HG02642 (cell line): ENCODE measurements around the gene MYADML2.

Source experiments
- ATAC-seq: cut with Tn5 transposase; IDR thresholded peaks from one replicate; pipeline ENCODE4 v1.9.1; 2021; ENCODE audit warnings: mild to moderate bottlenecking; ENCODE audit not compliant: unreplicated experiment, poor library complexity

Gene MYADML2

DNA sequence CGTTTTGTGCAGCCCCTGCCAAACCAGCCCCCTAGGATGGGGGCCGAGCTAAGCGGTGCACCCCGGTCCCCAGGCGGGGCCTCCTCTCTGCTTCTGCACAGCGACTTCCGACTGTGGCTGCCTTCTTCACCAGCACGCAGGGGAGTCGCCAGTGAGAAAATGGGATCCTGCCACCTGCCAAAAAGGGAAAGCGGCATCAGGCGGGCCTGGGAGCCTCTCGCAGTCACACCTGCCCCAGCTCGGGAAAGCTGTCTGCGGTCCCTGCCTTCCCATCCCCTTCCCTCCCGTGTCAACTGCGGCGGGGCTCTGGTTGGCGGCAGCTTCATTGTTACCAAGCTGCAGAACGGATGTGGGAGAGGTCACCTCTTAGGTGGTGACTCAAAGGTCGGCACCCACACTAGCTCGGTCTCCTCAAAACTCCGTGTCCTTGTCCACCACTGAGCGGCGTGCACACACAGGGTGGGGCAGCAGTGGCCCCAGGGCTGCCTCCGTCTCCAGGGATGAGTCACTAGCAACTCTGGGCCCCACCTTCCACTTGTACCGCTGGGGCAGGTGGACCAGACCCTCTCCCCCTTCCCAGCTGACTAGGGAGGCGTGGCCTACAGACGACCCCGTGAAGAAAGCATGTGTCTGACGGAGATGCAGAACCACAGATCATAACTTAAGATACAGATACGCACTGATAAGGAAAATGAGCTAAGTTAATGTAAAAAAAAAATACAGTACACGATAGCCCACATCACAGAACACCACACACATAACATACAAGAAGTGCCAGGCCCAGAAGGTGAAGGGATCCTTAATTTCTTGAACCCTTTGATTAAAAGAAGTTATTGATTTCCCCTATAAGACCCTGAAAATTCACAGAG is 34.4 kb downstream of the MYADML2 start:
- ATAC-seq = no peak

- ATAC-seq = no peak
Measured at GRCh38 chr17:81911969-81912368, 35.1 kb downstream of the MYADML2 start.

DNA sequence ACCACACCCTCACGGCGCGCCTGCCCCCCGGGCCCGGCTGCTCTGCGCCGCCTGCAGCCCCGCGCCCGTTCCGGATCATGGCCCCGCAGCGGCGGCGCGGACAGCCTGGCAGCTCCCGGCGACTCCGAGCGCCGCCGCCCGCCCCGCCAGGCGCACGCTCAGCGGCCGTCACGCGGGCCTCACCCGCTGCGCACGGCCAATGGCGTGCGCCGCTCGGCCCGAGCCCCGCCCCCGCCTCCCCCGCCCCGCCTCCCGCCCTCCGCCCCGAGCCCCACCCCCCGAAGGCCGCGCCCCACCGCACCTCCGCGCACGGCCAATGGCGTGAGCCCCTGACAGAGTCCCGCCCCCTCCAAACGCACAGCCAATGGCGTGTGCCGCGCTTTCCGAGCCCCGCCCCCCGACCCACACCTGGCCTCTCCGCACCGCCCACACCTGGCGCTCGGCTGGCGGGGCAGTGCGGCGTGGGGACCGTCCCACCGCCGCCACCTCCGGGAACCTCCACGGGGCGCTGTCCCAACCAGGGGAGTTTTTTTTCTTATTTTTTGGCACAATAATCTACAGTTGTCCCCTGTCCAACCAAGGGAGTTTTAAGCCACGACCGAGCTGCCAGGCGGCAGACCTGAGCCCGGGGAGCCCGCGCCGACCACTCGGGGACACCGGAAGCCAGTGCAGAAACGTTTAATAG is 35.6 kb downstream of the MYADML2 start, which contains the start of gene PCYT2:
TSS of gene PCYT2 (minus strand) at position 123 of the 685 bp plus-strand sequence. CDS start at position 79, 44 bp downstream.
- peak; percentile 76 for ATAC-seq

GRCh38 chr17:81910840-81911276 is 36.2 kb downstream of the MYADML2 start:
- peak; percentile 28 for ATAC-seq

DNA sequence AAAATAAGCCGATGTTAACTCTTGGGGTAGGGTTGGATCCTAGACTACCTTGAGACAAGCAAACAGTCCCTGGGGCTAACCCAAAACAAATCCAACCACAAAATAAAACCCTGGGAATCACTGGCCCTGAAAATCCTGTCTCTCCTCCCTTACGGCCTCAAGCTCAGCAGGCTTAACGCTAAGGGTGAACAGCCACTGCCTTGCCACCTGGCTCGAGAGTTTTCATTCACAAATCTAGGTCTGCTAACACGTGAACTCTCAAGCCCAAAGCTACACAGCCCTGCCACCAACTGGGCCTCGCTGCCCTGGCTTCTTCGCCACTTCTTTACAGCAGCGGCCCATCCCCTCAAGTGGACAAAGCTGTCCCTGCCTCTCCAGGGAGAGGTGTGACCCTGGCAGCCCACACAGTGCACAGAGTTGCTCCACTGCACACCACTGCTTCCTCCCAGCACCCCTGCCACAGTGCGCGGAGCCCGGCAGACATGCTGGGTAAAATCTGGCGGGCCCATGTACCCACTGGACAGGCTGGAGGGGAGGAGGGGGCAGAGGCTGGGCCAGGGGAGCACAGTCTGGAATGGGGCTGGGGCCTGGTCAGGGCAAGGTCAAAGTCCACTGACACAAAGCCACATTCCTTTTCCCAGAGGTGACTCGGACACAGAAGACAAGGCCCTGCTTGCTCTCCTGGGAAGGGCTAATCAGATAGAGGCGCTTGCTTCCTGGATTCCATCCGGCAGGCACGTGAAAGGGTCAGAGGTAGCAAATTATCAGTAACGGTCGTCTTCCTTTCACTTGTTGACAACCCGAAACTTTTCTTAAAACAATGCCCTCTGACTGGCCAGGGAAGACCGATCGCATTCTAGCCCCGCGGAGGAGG is 36.8 kb downstream of the MYADML2 start:
- ATAC-seq = no peak

- no peak for ATAC-seq
Measured at GRCh38 chr17:81909231-81909630, 37.8 kb downstream of the MYADML2 start.

DNA sequence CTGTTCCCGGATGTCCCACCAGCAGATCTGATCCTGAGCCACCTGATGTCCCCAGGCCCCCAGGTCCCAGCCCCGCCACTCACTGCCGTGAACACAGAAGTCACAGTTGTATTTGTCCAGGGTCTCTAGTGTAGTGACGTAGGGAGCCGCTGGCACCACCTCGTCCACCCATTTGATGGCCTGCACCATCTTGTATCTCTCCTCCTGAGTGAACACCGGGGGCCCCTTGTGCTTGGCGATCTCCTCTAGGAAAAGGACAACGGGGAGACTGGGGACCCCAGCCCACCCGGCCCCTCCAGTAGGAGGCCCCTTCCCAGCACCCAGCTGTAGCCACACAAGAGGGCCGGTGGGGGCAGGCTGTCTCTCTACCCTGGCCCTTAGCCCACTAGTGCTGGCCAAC is 38.2 kb downstream of the MYADML2 start:
- ATAC-seq = no peak

DNA sequence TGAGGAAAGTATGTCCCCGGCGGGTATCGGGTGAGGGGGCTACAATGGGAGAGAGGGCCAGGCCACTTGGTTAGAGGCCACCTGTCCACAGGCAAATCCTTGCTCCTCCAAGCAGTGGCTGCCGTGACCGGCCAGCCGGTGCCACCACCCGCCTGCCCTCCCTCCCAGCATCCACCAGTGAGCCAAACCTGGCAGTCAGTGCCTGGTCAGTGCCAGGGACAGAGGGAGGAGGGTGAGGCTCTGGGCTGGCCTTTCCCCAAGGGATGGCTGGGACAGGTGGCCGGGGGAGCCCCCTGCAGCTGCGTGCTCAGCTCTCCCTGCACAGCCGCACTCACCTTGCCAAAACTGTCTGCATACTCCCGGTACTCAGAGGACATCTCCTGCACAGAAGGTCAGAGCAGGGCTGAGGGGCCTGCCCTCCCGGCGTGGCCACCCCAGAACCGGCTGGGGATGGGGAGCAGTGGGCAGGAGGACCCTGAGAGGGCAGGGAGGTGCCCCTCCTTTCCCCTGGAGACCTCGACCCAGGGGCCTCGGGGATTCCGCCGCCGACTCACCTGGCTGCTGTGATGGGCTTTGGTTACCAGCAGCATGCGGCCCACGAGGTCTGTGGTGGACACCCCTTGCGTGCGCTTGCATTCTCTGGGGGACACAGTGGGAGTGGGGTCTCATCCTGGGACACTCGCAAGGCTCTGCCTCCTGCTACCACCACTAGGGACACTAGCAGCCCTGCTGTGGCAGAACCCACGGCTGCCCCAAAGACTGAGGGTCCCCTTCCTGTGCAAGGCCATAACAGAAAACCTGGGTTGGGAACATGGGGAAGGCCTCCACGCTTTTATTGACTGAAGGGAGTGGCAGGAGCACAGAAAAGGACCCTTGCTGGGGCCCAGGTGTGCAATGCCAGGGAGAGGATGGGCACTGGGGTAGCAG is 39.6 kb downstream of the MYADML2 start:
- ATAC-seq = no peak

- no peak for ATAC-seq
Measured at GRCh38 chr17:81906476-81907218, 40.4 kb downstream of the MYADML2 start.

- ATAC-seq = no peak
Measured at GRCh38 chr17:81905993-81906392, 41.0 kb downstream of the MYADML2 start.

GRCh38 chr17:81905424-81905875 is 41.6 kb downstream of the MYADML2 start:
- ATAC-seq = no peak

DNA sequence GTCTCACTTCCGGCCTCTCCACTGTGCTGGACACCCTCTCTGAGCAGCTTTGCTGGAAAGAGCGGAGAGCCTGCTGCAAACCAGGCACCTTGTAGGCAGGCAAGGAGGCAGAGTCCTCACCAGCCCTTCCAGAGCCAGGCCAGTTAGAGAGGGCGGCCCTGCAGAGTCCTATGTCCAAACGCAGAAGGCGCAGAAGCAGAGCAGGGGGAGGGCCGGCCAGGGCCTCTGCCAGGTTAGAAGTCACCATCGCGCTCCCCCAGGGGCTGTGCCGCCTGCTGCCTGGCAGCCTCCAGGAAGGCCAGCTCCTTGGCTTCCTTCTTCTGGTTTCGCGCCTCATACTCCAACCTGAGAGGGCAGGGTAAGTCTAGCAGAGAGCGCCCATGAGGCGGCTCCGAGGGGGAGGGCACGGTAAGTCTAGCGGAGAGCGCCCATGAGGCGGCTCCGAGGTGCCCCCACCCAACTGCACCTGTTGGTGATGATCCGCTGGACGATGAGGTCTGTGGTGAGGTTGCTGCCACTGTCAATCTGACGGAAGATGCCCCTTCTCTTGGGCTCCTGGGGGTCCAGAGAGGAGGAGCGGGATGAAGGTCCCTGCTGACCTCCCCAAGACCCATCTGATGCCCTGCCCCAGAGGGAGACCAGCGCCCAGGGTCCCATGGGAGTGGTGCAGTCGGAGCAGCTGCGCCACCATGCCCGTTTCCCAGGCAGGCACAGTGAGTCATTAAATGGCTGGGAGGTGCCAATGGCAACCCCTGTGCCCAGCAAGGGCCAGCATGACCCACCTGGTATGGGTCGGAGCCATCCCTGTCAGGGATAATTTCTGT is 42.2 kb downstream of the MYADML2 start:
- no peak for ATAC-seq

DNA sequence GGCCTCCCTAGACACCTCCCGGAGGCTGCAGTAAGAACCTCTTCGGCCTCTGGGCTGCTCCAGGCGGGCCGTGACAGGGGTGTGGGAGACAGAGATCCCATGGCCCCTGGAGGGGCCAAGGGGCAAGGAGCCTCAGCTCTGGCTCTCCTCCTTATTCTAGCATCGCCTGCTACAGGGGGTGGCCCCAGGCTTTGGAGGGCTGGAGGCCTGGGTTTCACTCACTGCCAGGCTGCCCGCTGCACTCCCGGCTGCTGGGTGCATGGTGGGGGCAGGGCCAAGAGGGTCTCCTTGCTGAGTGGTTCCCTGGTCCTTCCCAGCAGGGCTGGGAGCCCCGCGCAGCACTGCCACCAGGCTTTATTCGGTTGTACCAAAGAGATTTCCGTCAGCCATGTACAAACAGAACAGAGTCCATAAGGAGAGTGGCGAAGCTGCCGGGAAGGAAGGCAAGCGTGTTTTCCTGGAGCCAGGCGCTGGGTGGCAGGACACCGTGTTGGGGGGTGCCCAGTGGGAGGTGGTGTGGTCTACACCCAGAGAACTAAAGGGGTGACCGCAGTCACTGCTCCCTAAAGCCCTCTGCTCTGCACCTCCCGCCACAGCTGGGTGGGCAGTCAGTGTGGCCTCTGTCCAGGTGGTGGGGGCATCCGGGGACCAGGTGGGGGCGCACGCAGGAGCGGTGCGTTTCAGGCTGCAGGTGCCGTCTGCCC is 43.0 kb downstream of the MYADML2 start:
- no peak for ATAC-seq

DNA sequence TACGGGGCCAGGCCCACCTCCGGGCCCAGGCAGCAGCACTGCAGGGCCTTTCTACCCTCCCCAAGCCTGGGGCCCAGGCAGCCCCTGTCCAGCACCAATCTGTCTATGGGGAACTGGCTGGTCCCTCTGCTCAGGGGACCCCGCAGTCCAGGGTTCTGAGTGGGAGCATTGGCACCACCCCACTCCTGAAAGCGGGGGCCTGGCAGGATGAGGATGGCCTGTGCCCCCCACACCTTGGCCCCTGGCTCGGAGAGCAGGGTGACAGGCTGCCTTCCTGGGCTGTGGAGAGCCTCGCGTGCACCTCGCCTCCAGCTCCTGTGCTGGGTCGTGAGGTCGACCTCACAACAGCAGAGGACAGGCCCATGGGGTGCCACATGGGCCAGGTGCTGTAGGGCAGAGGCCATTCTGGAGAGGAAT is 43.6 kb downstream of the MYADML2 start:
- ATAC-seq = no peak

DNA sequence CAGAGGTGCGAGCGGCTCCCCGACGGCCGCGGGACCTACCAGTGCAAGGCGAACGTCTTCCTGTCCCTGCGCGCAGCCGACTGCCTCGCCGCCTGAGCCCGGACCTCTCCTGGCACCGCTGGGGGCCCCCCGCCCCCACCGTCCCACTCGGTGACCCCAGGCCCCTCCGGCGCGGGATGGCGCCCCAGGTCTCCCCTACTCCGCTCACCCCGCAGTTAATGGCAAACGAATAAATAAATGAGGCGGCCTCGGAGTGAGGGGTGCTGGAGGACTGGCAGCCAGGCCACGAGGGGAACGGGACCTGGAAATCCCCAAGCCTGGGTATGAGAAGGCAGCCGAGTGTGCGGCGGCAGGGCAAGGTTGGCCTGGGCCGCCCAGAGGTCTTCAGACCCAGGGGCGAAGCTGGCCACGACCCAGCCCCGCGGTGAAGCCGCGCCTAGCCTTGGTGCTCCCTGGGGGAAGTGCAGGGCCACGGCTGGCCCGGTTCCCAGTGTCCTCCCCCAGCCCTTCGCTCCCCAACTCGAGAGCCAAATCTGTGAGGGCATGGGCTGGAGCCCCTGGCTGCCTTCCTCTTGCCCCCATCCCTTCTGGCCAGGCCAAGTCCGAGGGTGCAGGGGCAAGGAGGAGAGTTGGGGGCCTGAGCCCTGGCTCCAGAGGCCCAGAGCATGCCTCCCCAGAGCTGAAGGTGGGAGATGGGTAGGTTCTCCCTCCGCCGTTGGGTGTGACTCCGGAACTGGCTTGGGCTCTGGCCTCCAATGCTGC is 44.2 kb downstream of the MYADML2 start:
- ATAC-seq = no peak

DNA sequence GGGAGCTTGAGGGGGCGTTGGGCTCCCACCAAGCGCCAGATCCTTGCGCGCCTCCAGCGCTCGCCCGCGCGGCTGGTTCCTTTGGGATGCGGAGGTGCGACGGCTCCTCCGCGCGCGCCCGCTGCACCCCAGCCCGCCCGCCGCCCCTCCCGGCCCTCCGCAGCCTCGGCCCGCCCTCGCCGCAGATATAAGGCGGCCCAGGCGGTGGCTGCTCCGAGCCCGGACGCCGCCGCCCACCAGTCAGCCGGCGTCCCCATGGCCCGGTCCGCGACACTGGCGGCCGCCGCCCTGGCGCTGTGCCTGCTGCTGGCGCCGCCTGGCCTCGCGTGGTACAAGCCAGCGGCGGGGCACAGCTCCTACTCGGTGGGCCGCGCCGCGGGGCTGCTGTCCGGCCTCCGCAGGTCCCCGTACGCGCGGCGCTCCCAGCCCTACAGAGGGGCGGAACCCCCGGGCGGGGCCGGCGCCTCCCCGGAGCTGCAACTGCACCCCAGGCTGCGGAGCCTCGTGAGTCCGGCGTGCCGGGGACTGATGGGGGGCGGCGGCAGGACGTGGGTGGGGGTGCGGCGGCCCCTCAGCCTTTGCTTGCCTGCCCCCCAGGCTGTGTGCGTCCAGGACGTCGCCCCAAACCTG is 44.9 kb downstream of the MYADML2 start, which contains the start of gene NPB:
TSS of gene NPB (plus strand) at position 216 of the 630 bp plus-strand sequence. CDS start at position 256, 40 bp downstream.
- ATAC-seq = no peak
